ENCODE measurements around the gene TRABD. TPM values are rescaled to one million over a fixed set of nuclear protein-coding genes. Genes with fewer than 3 reads are reported as not detected.
A peak's percentile ranks its signal among the peaks of the same experiment; 100 is the strongest.

Gene TRABD
- total RNA-seq, 4 donors from 2014 or later, result 35.7 to 78.2 (median 39.1) TPM

GRCh38 chr22:50179937-50180726 is 5.6 kb upstream of the TRABD start:
- DNase-seq (ENCODE audit: low spot score in 2 of 2), result no peak
- Histone ChIP-seq H3K4me1 (peaks cover 31% of the 10 kb centered on the region), H3K36me3 (no peaks in the 10 kb centered on the region), H3K27me3 (peaks cover 15% of the 10 kb centered on the region), H3K9me3 (no peaks in the 10 kb centered on the region), H3K27ac (no peak overlapping the region), H3K4me3 (no peak overlapping the region)
- TF ChIP-seq POLR2A (IDR thresholded peaks at IDR 0.05) (no peak), POLR2AphosphoS5 (IDR thresholded peaks at IDR 0.05) (no peak), CTCF (IDR thresholded peaks at IDR 0.05) (no peak), EP300 (IDR thresholded peaks at IDR 0.05) (no peak)
- WGBS, result 87% methylated on average over 19 of the region's 39 CpGs

- 89% methylated on average over 19 of the region's 27 CpGs for WGBS
- Histone ChIP-seq H3K27me3 (peaks cover 15% of the 10 kb centered on the region), H3K27ac (no peak overlapping the region), H3K9me3 (no peaks in the 10 kb centered on the region), H3K4me1 (peaks cover 35% of the 10 kb centered on the region), H3K4me3 (no peak overlapping the region), H3K36me3 (no peaks in the 10 kb centered on the region)
- TF ChIP-seq POLR2A (IDR thresholded peaks at IDR 0.05) (no peak), CTCF (IDR thresholded peaks at IDR 0.05) (no peak), POLR2AphosphoS5 (IDR thresholded peaks at IDR 0.05) (no peak), EP300 (IDR thresholded peaks at IDR 0.05) (no peak)
- DNase-seq (ENCODE audit: low spot score in 2 of 2), result peak in 1 of 2 donors; percentile 57
Measured at GRCh38 chr22:50180727-50181521, 4.8 kb upstream of the TRABD start.

GRCh38 chr22:50182176-50183081 is 3.3 kb upstream of the TRABD start:
- H3K27me3 ChIP-seq, result peaks cover 15% of the 10 kb centered on the region
- H3K4me1 ChIP-seq, result peaks cover 47% of the 10 kb centered on the region
- no peak overlapping the region for H3K27ac ChIP-seq
- 39% methylated on average over 10 of the region's 31 CpGs for WGBS
- DNase-seq (ENCODE audit: low spot score in 2 of 2), result no peak
- H3K4me3 ChIP-seq, result no peak overlapping the region
- H3K36me3 ChIP-seq, result no peaks in the 10 kb centered on the region
- no peak for TF ChIP-seq CTCF (IDR thresholded peaks at IDR 0.05)
- TF ChIP-seq POLR2A (IDR thresholded peaks at IDR 0.05), result no peak
- no peak for TF ChIP-seq POLR2AphosphoS5 (IDR thresholded peaks at IDR 0.05)
- TF ChIP-seq EP300 (IDR thresholded peaks at IDR 0.05), result no peak
- no peaks in the 10 kb centered on the region for H3K9me3 ChIP-seq

GRCh38 chr22:50183141-50183971 is 2.4 kb upstream of the TRABD start:
- WGBS, result 78% methylated on average over 16 of the region's 19 CpGs
- Histone ChIP-seq H3K4me1 (peaks cover 51% of the 10 kb centered on the region), H3K4me3 (no peak overlapping the region), H3K27ac (no peak overlapping the region), H3K36me3 (no peaks in the 10 kb centered on the region), H3K9me3 (no peaks in the 10 kb centered on the region), H3K27me3 (peaks cover 8% of the 10 kb centered on the region)
- no peak for DNase-seq (ENCODE audit: low spot score in 2 of 2)
- TF ChIP-seq POLR2AphosphoS5 (IDR thresholded peaks at IDR 0.05) (no peak), EP300 (IDR thresholded peaks at IDR 0.05) (no peak), POLR2A (IDR thresholded peaks at IDR 0.05) (no peak), CTCF (IDR thresholded peaks at IDR 0.05) (no peak)
